ENCODE data around the gene SHPK.
A peak's percentile ranks its signal among the peaks of the same experiment; 100 is the strongest.

Gene SHPK

GRCh38 chr17:3656755-3657587, 20.9 kb upstream of the SHPK start:
- TF ChIP-seq ZBTB1 (tag by site-specific recombination; IDR thresholded peaks at IDR 0.05): no peak
- TF ChIP-seq GLIS2 (tag by site-specific recombination; IDR thresholded peaks at IDR 0.05): peak; percentile 23; the same call in 1 of the 2 replicates
- no peak overlapping the region for H3K4me3 ChIP-seq (ENCODE audit: low read depth, low read length)
- no peak overlapping the region for H3K27ac ChIP-seq (ENCODE audit: extremely low read depth, low read depth, low read length)
- H3K9me3 ChIP-seq (ENCODE audit: control insufficient read depth, insufficient read depth, low read depth, low read length): no peaks in the 10 kb centered on the region
- peaks cover 0 to 30% of the 10 kb centered on the region in 2 experiments; a peak in 1 of 3 replicates for H3K36me3 ChIP-seq (ENCODE audit: control insufficient read depth in 2 of 2, insufficient read depth in 1 of 2, low read length in 2 of 2)
- POLR2A ChIA-PET: interaction anchor here (3.8 to 5.4 kb wide), 2 partner anchors 11 to 21 kb away, joined by 23 to 26 read pairs; partner anchors contain the start of genes CTNS, SHPK and TAX1BP3
- no peaks in the 10 kb centered on the region for H3K4me1 ChIP-seq (ENCODE audit: control insufficient read depth, insufficient read depth, low read length)
- CTCF ChIA-PET: interaction anchor here (3.0 kb wide), 1 partner anchor 10 kb away, joined by 8 read pairs; no protein-coding TSS in a partner anchor

GRCh38 chr17:3656353-3656752, 20.3 kb upstream of the SHPK start:
- Histone ChIP-seq H3K9me3 (ENCODE audit: control insufficient read depth, insufficient read depth, low read depth, low read length) (no peaks in the 10 kb centered on the region), H3K36me3 (ENCODE audit: control insufficient read depth in 2 of 2, insufficient read depth in 1 of 2, low read length in 2 of 2) (peaks cover 0 to 27% of the 10 kb centered on the region in 2 experiments; a peak in 1 of 3 replicates), H3K4me1 (ENCODE audit: control insufficient read depth, insufficient read depth, low read length) (no peaks in the 10 kb centered on the region), H3K4me3 (ENCODE audit: low read depth, low read length) (no peak overlapping the region), H3K27ac (ENCODE audit: extremely low read depth, low read depth, low read length) (no peak overlapping the region)
- no peak for TF ChIP-seq ZNF394 (tag by site-specific recombination; IDR thresholded peaks at IDR 0.05; ENCODE audit: borderline replicate concordance)
- no peak for TF ChIP-seq ZBTB11 (tag by site-specific recombination; conservative IDR thresholded peaks at IDR 0.05; ENCODE audit: low read depth)
- TF ChIP-seq ZBTB10 (tag by site-specific recombination; IDR thresholded peaks at IDR 0.05): no peak
- TF ChIP-seq ZSCAN16 (tag by site-specific recombination; IDR thresholded peaks at IDR 0.05): no peak
- no peak for TF ChIP-seq ZFP3 (tag by site-specific recombination; IDR thresholded peaks at IDR 0.05; ENCODE audit: low read depth)
- POLR2A ChIA-PET: interaction anchor here (2.4 to 5.4 kb wide), 3 partner anchors 11 to 20 kb away, joined by 8 to 26 read pairs (median 12); partner anchors contain the start of genes CTNS and SHPK
- CTCF ChIA-PET: interaction anchor here (3.0 kb wide), 1 partner anchor 9 kb away, joined by 8 read pairs; no protein-coding TSS in a partner anchor

GRCh38 chr17:3655766-3656165, 19.7 kb upstream of the SHPK start:
- ChIA-PET POLR2A (interaction anchor here (2.4 to 3.0 kb wide), 2 partner anchors 12 to 20 kb away, joined by 8 to 12 read pairs; partner anchors contain the start of genes CTNS and SHPK), CTCF (no interaction called here)
- TF ChIP-seq ZNF561 (tag by site-specific recombination; IDR thresholded peaks at IDR 0.05; ENCODE audit: borderline replicate concordance) (no peak), KLF7 (tag by site-specific recombination; IDR thresholded peaks at IDR 0.05; ENCODE audit: borderline replicate concordance) (no peak), SETDB1 (IDR thresholded peaks at IDR 0.05; ENCODE audit: insufficient read length, low read length) (no peak), ZFP3 (tag by site-specific recombination; IDR thresholded peaks at IDR 0.05; ENCODE audit: low read depth) (no peak), ZNF223 (tag by site-specific recombination; IDR thresholded peaks at IDR 0.05) (no peak), ZNF571 (tag by site-specific recombination; IDR thresholded peaks at IDR 0.05) (no peak), BCL11A (tag by site-specific recombination; IDR thresholded peaks at IDR 0.05; ENCODE audit: low read depth) (no peak), YY2 (tag by site-specific recombination; IDR thresholded peaks at IDR 0.05) (no peak), ATF2 (tag by site-specific recombination; IDR thresholded peaks at IDR 0.05; ENCODE audit: low read depth) (no peak), ZNF335 (tag by site-specific recombination; conservative IDR thresholded peaks at IDR 0.05) (no peak), ZNF16 (tag by site-specific recombination; IDR thresholded peaks at IDR 0.05; ENCODE audit: low read depth) (no peak)
- H3K4me3 ChIP-seq (ENCODE audit: low read depth, low read length): no peak overlapping the region
- no peak overlapping the region for H3K27ac ChIP-seq (ENCODE audit: extremely low read depth, low read depth, low read length)
- peaks cover 0 to 21% of the 10 kb centered on the region in 2 experiments; a peak in 2 of 3 replicates for H3K36me3 ChIP-seq (ENCODE audit: control insufficient read depth in 2 of 2, insufficient read depth in 1 of 2, low read length in 2 of 2)
- H3K9me3 ChIP-seq (ENCODE audit: control insufficient read depth, insufficient read depth, low read depth, low read length): no peaks in the 10 kb centered on the region
- no peaks in the 10 kb centered on the region for H3K4me1 ChIP-seq (ENCODE audit: control insufficient read depth, insufficient read depth, low read length)

Measured in HEK293 (cell line).